ENCODE measurements around the gene KIF18A. TPM values are rescaled to one million over a fixed set of nuclear protein-coding genes. Genes with fewer than 3 reads are reported as not detected.

Gene KIF18A
- total and polyA plus RNA-seq, 2 of the 13 experiments (the other 11 are each of a cell fraction or from before 2014, with no cell fraction given) = 3.4 to 14.4 TPM

DNA sequence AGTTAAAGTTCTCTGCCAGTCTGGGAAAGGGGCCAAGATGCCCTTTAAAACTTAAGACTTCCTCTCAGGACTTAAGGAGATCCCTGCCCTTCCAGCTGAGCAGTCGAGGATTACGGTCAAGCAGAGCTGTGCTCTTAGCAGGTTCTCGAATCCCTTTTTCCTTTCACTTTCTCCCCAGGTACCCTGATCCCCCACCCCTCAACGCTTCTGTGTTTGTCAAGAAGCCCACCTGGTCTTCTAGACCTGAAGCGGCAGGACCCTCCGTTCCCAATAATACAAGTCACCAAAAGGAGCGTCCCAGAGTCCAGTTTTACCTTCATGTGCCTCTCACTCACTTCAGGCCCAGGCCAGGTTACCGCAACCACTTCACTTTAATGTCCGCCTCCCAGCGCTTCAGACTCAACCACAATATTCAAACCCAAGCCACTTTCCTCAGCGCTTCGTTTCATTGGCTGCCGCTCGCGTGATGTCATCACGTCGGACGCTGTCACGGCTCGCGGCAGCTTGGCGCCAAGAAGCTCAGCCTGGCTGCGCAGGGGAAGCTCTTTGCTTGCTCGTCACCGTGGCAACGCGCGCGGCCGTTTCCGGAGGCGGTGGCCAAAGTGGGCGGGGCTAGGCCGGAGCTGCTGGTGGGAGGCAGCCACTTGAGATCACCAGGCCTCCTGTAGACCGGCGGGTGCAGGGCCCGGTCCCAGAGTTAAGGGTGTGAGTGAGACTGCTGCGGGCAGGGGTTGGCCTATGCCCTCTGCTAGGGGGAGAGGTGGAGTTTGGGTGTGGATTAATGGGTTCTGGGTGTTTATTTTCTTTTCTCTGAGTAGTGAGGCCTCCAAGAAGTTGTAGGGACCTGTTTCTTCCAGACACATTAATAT, at the start of gene KIF18A, which contains the start of gene METTL15 (continued):
- TF ChIP-seq, protein P1, sequence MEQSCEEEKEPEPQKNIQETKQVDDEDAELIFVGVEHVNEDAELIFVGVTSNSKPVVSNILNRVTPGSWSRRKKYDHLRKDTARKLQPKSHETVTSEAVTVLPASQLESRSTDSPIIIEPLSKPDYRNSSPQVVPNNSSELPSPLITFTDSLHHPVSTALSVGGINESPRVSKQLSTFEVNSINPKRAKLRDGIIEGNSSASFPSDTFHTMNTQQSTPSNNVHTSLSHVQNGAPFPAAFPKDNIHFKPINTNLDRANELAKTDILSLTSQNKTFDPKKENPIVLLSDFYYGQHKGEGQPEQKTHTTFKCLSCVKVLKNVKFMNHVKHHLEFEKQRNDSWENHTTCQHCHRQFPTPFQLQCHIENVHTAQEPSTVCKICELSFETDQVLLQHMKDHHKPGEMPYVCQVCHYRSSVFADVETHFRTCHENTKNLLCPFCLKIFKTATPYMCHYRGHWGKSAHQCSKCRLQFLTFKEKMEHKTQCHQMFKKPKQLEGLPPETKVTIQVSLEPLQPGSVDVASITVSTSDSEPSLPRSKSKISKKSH (CRISPR knock-in tag; IDR thresholded peaks at IDR 0.05; ENCODE audit: borderline replicate concordance) = no peak
- TF ChIP-seq, protein P2, sequence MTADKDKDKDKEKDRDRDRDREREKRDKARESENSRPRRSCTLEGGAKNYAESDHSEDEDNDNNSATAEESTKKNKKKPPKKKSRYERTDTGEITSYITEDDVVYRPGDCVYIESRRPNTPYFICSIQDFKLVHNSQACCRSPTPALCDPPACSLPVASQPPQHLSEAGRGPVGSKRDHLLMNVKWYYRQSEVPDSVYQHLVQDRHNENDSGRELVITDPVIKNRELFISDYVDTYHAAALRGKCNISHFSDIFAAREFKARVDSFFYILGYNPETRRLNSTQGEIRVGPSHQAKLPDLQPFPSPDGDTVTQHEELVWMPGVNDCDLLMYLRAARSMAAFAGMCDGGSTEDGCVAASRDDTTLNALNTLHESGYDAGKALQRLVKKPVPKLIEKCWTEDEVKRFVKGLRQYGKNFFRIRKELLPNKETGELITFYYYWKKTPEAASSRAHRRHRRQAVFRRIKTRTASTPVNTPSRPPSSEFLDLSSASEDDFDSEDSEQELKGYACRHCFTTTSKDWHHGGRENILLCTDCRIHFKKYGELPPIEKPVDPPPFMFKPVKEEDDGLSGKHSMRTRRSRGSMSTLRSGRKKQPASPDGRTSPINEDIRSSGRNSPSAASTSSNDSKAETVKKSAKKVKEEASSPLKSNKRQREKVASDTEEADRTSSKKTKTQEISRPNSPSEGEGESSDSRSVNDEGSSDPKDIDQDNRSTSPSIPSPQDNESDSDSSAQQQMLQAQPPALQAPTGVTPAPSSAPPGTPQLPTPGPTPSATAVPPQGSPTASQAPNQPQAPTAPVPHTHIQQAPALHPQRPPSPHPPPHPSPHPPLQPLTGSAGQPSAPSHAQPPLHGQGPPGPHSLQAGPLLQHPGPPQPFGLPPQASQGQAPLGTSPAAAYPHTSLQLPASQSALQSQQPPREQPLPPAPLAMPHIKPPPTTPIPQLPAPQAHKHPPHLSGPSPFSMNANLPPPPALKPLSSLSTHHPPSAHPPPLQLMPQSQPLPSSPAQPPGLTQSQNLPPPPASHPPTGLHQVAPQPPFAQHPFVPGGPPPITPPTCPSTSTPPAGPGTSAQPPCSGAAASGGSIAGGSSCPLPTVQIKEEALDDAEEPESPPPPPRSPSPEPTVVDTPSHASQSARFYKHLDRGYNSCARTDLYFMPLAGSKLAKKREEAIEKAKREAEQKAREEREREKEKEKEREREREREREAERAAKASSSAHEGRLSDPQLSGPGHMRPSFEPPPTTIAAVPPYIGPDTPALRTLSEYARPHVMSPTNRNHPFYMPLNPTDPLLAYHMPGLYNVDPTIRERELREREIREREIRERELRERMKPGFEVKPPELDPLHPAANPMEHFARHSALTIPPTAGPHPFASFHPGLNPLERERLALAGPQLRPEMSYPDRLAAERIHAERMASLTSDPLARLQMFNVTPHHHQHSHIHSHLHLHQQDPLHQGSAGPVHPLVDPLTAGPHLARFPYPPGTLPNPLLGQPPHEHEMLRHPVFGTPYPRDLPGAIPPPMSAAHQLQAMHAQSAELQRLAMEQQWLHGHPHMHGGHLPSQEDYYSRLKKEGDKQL (CRISPR knock-in tag; IDR thresholded peaks at IDR 0.05; ENCODE audit: low read depth) = no peak
- TF ChIP-seq, protein P3, sequence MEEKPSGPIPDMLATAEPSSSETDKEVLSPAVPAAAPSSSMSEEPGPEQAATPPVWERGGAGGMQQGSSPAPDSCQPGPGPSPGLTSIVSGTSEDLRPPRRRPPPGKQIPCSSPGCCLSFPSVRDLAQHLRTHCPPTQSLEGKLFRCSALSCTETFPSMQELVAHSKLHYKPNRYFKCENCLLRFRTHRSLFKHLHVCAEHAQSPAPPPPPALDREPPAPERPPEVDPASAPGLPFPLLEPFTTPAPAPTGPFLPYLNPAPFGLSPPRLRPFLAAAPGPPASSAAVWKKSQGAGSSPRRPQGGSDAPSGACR (CRISPR knock-in tag; IDR thresholded peaks at IDR 0.05) = no peak
- TF ChIP-seq ZNF235 (CRISPR knock-in tag; IDR thresholded peaks at IDR 0.05; ENCODE audit: borderline replicate concordance) (no peak), ZNF792 (CRISPR knock-in tag; IDR thresholded peaks at IDR 0.05) (no peak), KDM3A (CRISPR knock-in tag; IDR thresholded peaks at IDR 0.05; ENCODE audit: low read depth) (no peak), TSC22D2 (CRISPR knock-in tag; IDR thresholded peaks at IDR 0.05; ENCODE audit: borderline replicate concordance) (no peak), ZFP1 (CRISPR knock-in tag; IDR thresholded peaks at IDR 0.05) (no peak), ZNF703 (CRISPR knock-in tag; IDR thresholded peaks at IDR 0.05; ENCODE audit: borderline replicate concordance) (no peak), ZNF121 (CRISPR knock-in tag; IDR thresholded peaks at IDR 0.05) (no peak)
- TF ChIP-seq, protein P4, sequence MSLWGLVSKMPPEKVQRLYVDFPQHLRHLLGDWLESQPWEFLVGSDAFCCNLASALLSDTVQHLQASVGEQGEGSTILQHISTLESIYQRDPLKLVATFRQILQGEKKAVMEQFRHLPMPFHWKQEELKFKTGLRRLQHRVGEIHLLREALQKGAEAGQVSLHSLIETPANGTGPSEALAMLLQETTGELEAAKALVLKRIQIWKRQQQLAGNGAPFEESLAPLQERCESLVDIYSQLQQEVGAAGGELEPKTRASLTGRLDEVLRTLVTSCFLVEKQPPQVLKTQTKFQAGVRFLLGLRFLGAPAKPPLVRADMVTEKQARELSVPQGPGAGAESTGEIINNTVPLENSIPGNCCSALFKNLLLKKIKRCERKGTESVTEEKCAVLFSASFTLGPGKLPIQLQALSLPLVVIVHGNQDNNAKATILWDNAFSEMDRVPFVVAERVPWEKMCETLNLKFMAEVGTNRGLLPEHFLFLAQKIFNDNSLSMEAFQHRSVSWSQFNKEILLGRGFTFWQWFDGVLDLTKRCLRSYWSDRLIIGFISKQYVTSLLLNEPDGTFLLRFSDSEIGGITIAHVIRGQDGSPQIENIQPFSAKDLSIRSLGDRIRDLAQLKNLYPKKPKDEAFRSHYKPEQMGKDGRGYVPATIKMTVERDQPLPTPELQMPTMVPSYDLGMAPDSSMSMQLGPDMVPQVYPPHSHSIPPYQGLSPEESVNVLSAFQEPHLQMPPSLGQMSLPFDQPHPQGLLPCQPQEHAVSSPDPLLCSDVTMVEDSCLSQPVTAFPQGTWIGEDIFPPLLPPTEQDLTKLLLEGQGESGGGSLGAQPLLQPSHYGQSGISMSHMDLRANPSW (CRISPR knock-in tag; IDR thresholded peaks at IDR 0.05; ENCODE audit: borderline replicate concordance) = peak; percentile 70; the same call in 1 of the 2 replicates
- TF ChIP-seq, protein P5, sequence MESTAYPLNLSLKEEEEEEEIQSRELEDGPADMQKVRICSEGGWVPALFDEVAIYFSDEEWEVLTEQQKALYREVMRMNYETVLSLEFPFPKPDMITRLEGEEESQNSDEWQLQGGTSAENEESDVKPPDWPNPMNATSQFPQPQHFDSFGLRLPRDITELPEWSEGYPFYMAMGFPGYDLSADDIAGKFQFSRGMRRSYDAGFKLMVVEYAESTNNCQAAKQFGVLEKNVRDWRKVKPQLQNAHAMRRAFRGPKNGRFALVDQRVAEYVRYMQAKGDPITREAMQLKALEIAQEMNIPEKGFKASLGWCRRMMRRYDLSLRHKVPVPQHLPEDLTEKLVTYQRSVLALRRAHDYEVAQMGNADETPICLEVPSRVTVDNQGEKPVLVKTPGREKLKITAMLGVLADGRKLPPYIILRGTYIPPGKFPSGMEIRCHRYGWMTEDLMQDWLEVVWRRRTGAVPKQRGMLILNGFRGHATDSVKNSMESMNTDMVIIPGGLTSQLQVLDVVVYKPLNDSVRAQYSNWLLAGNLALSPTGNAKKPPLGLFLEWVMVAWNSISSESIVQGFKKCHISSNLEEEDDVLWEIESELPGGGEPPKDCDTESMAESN (CRISPR knock-in tag; conservative IDR thresholded peaks at IDR 0.05) = peak; percentile 89
